NT2/D1 (cell line): Measurements from ENCODE around the gene RBCK1.

Source experiments
- DNase-seq: peaks from one replicate; pipeline ENCODE4 v3.0.0-alpha.2; 2011; ENCODE audit warnings: low read depth, low spot score
- H3K27me3 ChIP-seq: 2 replicates; pipeline ENCODE4 v1.6.0; 2011; ENCODE audit warnings: mild to moderate bottlenecking; ENCODE audit not compliant: insufficient read length, insufficient read depth
- H3K36me3 ChIP-seq: 2 replicates; pipeline ENCODE4 v1.6.1; 2011; ENCODE audit warnings: mild to moderate bottlenecking, low read length, mixed read lengths; ENCODE audit not compliant: insufficient read depth, insufficient read length
- H3K4me1 ChIP-seq: 2 replicates; pipeline ENCODE4 v1.5.1; 2011; ENCODE audit not compliant: insufficient read depth, insufficient read length
- H3K4me3 ChIP-seq: 2 replicates; pipeline ENCODE4 v1.5.1; 2011; ENCODE audit warnings: low read depth; ENCODE audit not compliant: insufficient read length
- H3K9ac ChIP-seq: 2 replicates; pipeline ENCODE4 v1.6.0; 2011; ENCODE audit warnings: low read depth; ENCODE audit not compliant: insufficient read length
- H3K9me3 ChIP-seq: 2 replicates; pipeline ENCODE4 v1.5.1; 2011; ENCODE audit warnings: mild to moderate bottlenecking, low read length; ENCODE audit not compliant: insufficient read depth
- SUZ12 ChIP-seq: IDR thresholded peaks from 2 replicates; pipeline ENCODE4 v1.6.1; 2011; ENCODE audit not compliant: insufficient read length, insufficient read depth; ENCODE audit errors: extremely low read depth
- YY1 ChIP-seq: IDR thresholded peaks from 2 replicates; pipeline ENCODE4 v1.6.1; 2011; ENCODE audit not compliant: insufficient read length, insufficient read depth
- ZNF274 ChIP-seq: IDR thresholded peaks from 2 replicates; pipeline ENCODE4 v1.6.1; 2011; ENCODE audit warnings: mild to moderate bottlenecking, low read depth, low read length

RBCK1 gene

GRCh38 chr20:397432-398237, 10.5 kb upstream of the RBCK1 start:
- Histone ChIP-seq H3K4me1 (peaks cover 2% of the 10 kb centered on the region), H3K4me3 (no peak overlapping the region), H3K27me3 (no peaks in the 10 kb centered on the region), H3K9me3 (no peaks in the 10 kb centered on the region), H3K9ac (no peak overlapping the region), H3K36me3 (peaks cover 13% of the 10 kb centered on the region)
- DNase-seq = no peak
- no peak for TF ChIP-seq ZNF274
- no peak for TF ChIP-seq SUZ12
- no peak for TF ChIP-seq YY1

GRCh38 chr20:399182-399707, 8.9 kb upstream of the RBCK1 start:
- Histone ChIP-seq H3K9ac (no peak overlapping the region), H3K27me3 (no peaks in the 10 kb centered on the region), H3K4me1 (peaks cover 2% of the 10 kb centered on the region), H3K9me3 (no peaks in the 10 kb centered on the region), H3K4me3 (no peak overlapping the region), H3K36me3 (peaks cover 13% of the 10 kb centered on the region)
- no peak for TF ChIP-seq SUZ12
- TF ChIP-seq YY1 = no peak
- TF ChIP-seq ZNF274 = no peak
- no peak for DNase-seq

GRCh38 chr20:400128-400453, 8.0 kb upstream of the RBCK1 start:
- TF ChIP-seq YY1 = no peak
- H3K27me3 ChIP-seq = no peaks in the 10 kb centered on the region
- H3K9me3 ChIP-seq = no peaks in the 10 kb centered on the region
- peaks cover 13% of the 10 kb centered on the region for H3K36me3 ChIP-seq
- H3K4me3 ChIP-seq = no peak overlapping the region
- no peak for DNase-seq
- H3K9ac ChIP-seq = no peak overlapping the region
- H3K4me1 ChIP-seq = peaks cover 2% of the 10 kb centered on the region

- DNase-seq = no peak
- H3K27me3 ChIP-seq = no peaks in the 10 kb centered on the region
- H3K4me3 ChIP-seq = no peak overlapping the region
- H3K4me1 ChIP-seq = peaks cover 2% of the 10 kb centered on the region
- no peaks in the 10 kb centered on the region for H3K9me3 ChIP-seq
- H3K36me3 ChIP-seq = peaks cover 13% of the 10 kb centered on the region
- H3K9ac ChIP-seq = no peak overlapping the region
- TF ChIP-seq SUZ12 (no peak), ZNF274 (no peak), YY1 (no peak)
Measured at GRCh38 chr20:400454-401275, 7.4 kb upstream of the RBCK1 start.

- Histone ChIP-seq H3K9ac (no peak overlapping the region), H3K4me3 (no peak overlapping the region), H3K4me1 (peaks cover 2% of the 10 kb centered on the region), H3K27me3 (no peaks in the 10 kb centered on the region), H3K9me3 (no peaks in the 10 kb centered on the region), H3K36me3 (peaks cover 3% of the 10 kb centered on the region)
- DNase-seq = no peak
- TF ChIP-seq YY1 (no peak), SUZ12 (no peak), ZNF274 (no peak)
Measured at GRCh38 chr20:401682-402495, 6.2 kb upstream of the RBCK1 start.

GRCh38 chr20:402496-402885, 5.6 kb upstream of the RBCK1 start:
- Histone ChIP-seq H3K4me1 (peaks cover 2% of the 10 kb centered on the region), H3K9ac (no peak overlapping the region), H3K27me3 (no peaks in the 10 kb centered on the region), H3K9me3 (no peaks in the 10 kb centered on the region), H3K36me3 (no peaks in the 10 kb centered on the region), H3K4me3 (no peak overlapping the region)
- TF ChIP-seq ZNF274 = no peak
- no peak for TF ChIP-seq SUZ12
- no peak for TF ChIP-seq YY1
- no peak for DNase-seq
